Measurements from ENCODE around the gene CAMKMT.

CAMKMT gene

DNA sequence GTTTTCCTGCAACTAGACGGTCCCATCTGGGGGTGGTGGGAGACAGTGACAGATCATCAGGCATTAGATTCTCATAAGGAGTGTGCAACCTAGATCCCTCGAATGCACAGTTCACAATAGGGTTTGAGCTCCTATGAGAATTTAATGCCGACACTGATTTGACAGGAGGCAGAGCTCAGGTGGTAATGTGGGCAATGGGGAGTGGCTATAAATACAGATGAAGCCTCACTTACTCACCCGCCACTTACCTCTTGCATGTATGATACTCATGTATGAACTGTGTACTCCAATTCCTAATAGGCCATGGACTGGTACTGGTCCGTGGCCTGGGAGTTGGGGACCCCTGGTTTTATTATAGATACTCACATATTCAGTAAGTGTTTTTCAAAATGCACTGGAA lies 457.3 kb downstream of the CAMKMT start:
- no peak overlapping the region for H3K23ac ChIP-seq (ENCODE audit: low read depth, low read length, poor library complexity)
- no peak overlapping the region for H3K18ac ChIP-seq (ENCODE audit: low read length)
- H2BK15ac ChIP-seq (ENCODE audit: low read length): no peak overlapping the region
- no peak overlapping the region for H3K27ac ChIP-seq (replicated peaks; ENCODE audit: low read length)
- H4K8ac ChIP-seq (ENCODE audit: low read depth, low read length): no peak overlapping the region
- DNase-seq (ENCODE audit: low spot score): no peak
- no peaks in the 10 kb centered on the region for H3K36me3 ChIP-seq (replicated peaks in 1 of 2; ENCODE audit: control insufficient read depth in 2 of 2, insufficient read depth in 2 of 2, low read length in 2 of 2)
- peaks cover 0 to 44% (median 4%) of the 10 kb centered on the region in 3 experiments for H3K27me3 ChIP-seq (ENCODE audit: control insufficient read depth in 3 of 3, insufficient read depth in 3 of 3, low read depth in 1 of 3, low read length in 3 of 3)
- H4K91ac ChIP-seq (ENCODE audit: low read depth, low read length, poor library complexity): no peak overlapping the region
- no peak overlapping the region for H2BK120ac ChIP-seq (ENCODE audit: low read depth, low read length)
- no peak overlapping the region for H3K4me3 ChIP-seq (ENCODE audit: low read length in 2 of 2)
- no CpG with 5 or more reads among the region's 5 CpGs for WGBS, 2 donors (ENCODE audit: extremely low coverage in 2 of 2, insufficient read length in 2 of 2, insufficient replicate concordance in 1 of 2)
- H3K9ac ChIP-seq (ENCODE audit: low read depth, low read length, poor library complexity): no peak overlapping the region
- H2BK12ac ChIP-seq (ENCODE audit: low read length): no peak overlapping the region
- H3K4me1 ChIP-seq (ENCODE audit: control insufficient read depth in 2 of 2, insufficient read depth in 1 of 2, low read depth in 1 of 2, low read length in 2 of 2): peaks cover 0 to 13% of the 10 kb centered on the region in 2 donors
- H2AK5ac ChIP-seq (ENCODE audit: low read depth, low read length): no peak overlapping the region
- no peak overlapping the region for H2AFZ ChIP-seq (ENCODE audit: low read length)
- H3K79me1 ChIP-seq (ENCODE audit: low read depth, low read length): no peaks in the 10 kb centered on the region
- no peaks in the 10 kb centered on the region for H3K9me3 ChIP-seq (replicated peaks in 1 of 2; ENCODE audit: control insufficient read depth in 2 of 2, insufficient read depth in 1 of 2, low read depth in 1 of 2, low read length in 2 of 2)
- H2BK5ac ChIP-seq (ENCODE audit: low read length): no peak overlapping the region
- H3K14ac ChIP-seq (ENCODE audit: low read length): no peak overlapping the region
- no peak overlapping the region for H3K4ac ChIP-seq (ENCODE audit: low read length)
- no peak overlapping the region for H3K4me2 ChIP-seq (ENCODE audit: insufficient read depth, low read length, poor library complexity, severe bottlenecking)

DNA sequence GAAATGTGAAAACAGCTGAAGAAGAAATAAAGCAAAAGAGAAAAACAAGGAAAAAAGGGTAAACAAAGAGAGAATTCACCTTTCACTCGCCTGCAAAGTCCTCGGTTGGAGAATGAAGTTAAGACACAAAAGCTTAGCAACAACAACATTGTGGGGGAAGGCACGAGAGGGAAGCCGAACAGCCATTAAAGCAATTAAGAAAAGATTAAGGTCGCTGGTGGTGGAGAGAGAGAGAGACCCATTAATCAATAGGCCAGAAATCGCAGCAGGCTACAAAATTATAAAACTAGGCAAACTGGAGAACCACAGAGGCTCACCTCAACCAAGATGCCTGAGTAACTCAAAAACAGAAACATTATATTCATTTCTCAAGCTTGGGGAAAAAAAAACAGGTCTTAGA lies 459.8 kb downstream of the CAMKMT start:
- no peak overlapping the region for H2BK120ac ChIP-seq (ENCODE audit: low read depth, low read length)
- no peak overlapping the region for H3K9ac ChIP-seq (ENCODE audit: low read depth, low read length, poor library complexity)
- H3K36me3 ChIP-seq (replicated peaks in 1 of 2; ENCODE audit: control insufficient read depth in 2 of 2, insufficient read depth in 2 of 2, low read length in 2 of 2): no peaks in the 10 kb centered on the region
- no peak overlapping the region for H2AK5ac ChIP-seq (ENCODE audit: low read depth, low read length)
- peaks cover 0 to 33% (median 4%) of the 10 kb centered on the region in 3 experiments for H3K27me3 ChIP-seq (ENCODE audit: control insufficient read depth in 3 of 3, insufficient read depth in 3 of 3, low read depth in 1 of 3, low read length in 3 of 3)
- no peaks in the 10 kb centered on the region for H3K79me1 ChIP-seq (ENCODE audit: low read depth, low read length)
- no peak overlapping the region for H3K23ac ChIP-seq (ENCODE audit: low read depth, low read length, poor library complexity)
- no peak overlapping the region for H2AFZ ChIP-seq (ENCODE audit: low read length)
- H3K9me3 ChIP-seq (replicated peaks in 1 of 2; ENCODE audit: control insufficient read depth in 2 of 2, insufficient read depth in 1 of 2, low read depth in 1 of 2, low read length in 2 of 2): no peaks in the 10 kb centered on the region
- H3K4me3 ChIP-seq (ENCODE audit: low read length in 2 of 2): no peak overlapping the region
- no peak for DNase-seq (ENCODE audit: low spot score)
- no peak overlapping the region for H2BK12ac ChIP-seq (ENCODE audit: low read length)
- no peak overlapping the region for H4K91ac ChIP-seq (ENCODE audit: low read depth, low read length, poor library complexity)
- WGBS, 2 donors (ENCODE audit: extremely low coverage in 2 of 2, insufficient read length in 2 of 2, insufficient replicate concordance in 1 of 2): no CpG with 5 or more reads among the region's 6 CpGs
- no peak overlapping the region for H2BK15ac ChIP-seq (ENCODE audit: low read length)
- H3K27ac ChIP-seq (replicated peaks; ENCODE audit: low read length): no peak overlapping the region
- H3K4me2 ChIP-seq (ENCODE audit: insufficient read depth, low read length, poor library complexity, severe bottlenecking): no peak overlapping the region
- H2BK5ac ChIP-seq (ENCODE audit: low read length): no peak overlapping the region
- H3K4ac ChIP-seq (ENCODE audit: low read length): no peak overlapping the region
- H3K4me1 ChIP-seq (ENCODE audit: control insufficient read depth in 2 of 2, insufficient read depth in 1 of 2, low read depth in 1 of 2, low read length in 2 of 2): peaks cover 0 to 13% of the 10 kb centered on the region in 2 donors
- H3K18ac ChIP-seq (ENCODE audit: low read length): no peak overlapping the region
- H4K8ac ChIP-seq (ENCODE audit: low read depth, low read length): no peak overlapping the region
- H3K14ac ChIP-seq (ENCODE audit: low read length): no peak overlapping the region

DNA sequence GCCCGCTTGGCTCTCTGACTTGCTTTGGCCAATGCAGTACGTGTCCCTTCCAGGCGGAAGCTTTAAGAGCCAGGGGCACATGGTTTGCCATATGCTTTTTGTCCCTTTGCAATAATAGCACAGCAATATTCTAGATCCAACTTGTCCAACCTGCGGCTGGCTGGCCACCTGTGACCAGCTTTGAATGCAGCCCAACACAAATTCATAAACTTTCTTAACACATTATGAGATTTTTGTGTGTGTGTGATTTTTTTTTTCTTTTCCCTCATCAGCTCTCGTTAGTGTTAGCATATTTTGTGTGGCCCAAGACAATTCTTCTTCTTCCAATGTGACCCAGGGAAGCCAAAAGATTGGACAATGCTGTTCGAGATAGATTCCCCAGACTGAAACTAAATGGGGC lies 460.4 kb downstream of the CAMKMT start:
- WGBS, 2 donors (ENCODE audit: extremely low coverage in 2 of 2, insufficient read length in 2 of 2, insufficient replicate concordance in 1 of 2): no CpG with 5 or more reads among the region's 6 CpGs
- H4K91ac ChIP-seq (ENCODE audit: low read depth, low read length, poor library complexity): no peak overlapping the region
- no peak overlapping the region for H4K8ac ChIP-seq (ENCODE audit: low read depth, low read length)

More for the DNA sequence above, 460.4 kb downstream of the CAMKMT start:
- Histone ChIP-seq H2BK5ac (ENCODE audit: low read length) (no peak overlapping the region), H2AK5ac (ENCODE audit: low read depth, low read length) (no peak overlapping the region), H3K36me3 (replicated peaks in 1 of 2; ENCODE audit: control insufficient read depth in 2 of 2, insufficient read depth in 2 of 2, low read length in 2 of 2) (no peaks in the 10 kb centered on the region), H3K4me1 (ENCODE audit: control insufficient read depth in 2 of 2, insufficient read depth in 1 of 2, low read depth in 1 of 2, low read length in 2 of 2) (peaks cover 0 to 13% of the 10 kb centered on the region in 2 donors), H2BK120ac (ENCODE audit: low read depth, low read length) (no peak overlapping the region), H3K27ac (replicated peaks; ENCODE audit: low read length) (peak overlapping the region; percentile 31), H3K4ac (ENCODE audit: low read length) (no peak overlapping the region), H3K9me3 (replicated peaks in 1 of 2; ENCODE audit: control insufficient read depth in 2 of 2, insufficient read depth in 1 of 2, low read depth in 1 of 2, low read length in 2 of 2) (no peaks in the 10 kb centered on the region), H2AFZ (ENCODE audit: low read length) (no peak overlapping the region), H2BK15ac (ENCODE audit: low read length) (no peak overlapping the region), H3K14ac (ENCODE audit: low read length) (no peak overlapping the region), H3K79me1 (ENCODE audit: low read depth, low read length) (no peaks in the 10 kb centered on the region), H2BK12ac (ENCODE audit: low read length) (no peak overlapping the region), H3K4me3 (ENCODE audit: low read length in 2 of 2) (no peak overlapping the region), H3K23ac (ENCODE audit: low read depth, low read length, poor library complexity) (no peak overlapping the region), H3K18ac (ENCODE audit: low read length) (no peak overlapping the region), H3K27me3 (ENCODE audit: control insufficient read depth in 3 of 3, insufficient read depth in 3 of 3, low read depth in 1 of 3, low read length in 3 of 3) (peaks cover 0 to 27% (median 4%) of the 10 kb centered on the region in 3 experiments), H3K9ac (ENCODE audit: low read depth, low read length, poor library complexity) (no peak overlapping the region), H3K4me2 (ENCODE audit: insufficient read depth, low read length, poor library complexity, severe bottlenecking) (no peak overlapping the region)
- DNase-seq (ENCODE audit: low spot score): no peak
